ES-I3 (cell line): ENCODE data around the gene WDR64.

ENCODE experiments used
- H3K36me3 ChIP-seq: 2 replicates; pipeline ENCODE4 v1.6.1; 2013; ENCODE audit warnings: mild to moderate bottlenecking, low read length, control low read depth, moderate library complexity; ENCODE audit not compliant: insufficient read depth
- H3K4me1 ChIP-seq: 2 replicates; pipeline ENCODE4 v1.6.1; 2013; ENCODE audit warnings: mild to moderate bottlenecking, control low read depth, low read length; ENCODE audit not compliant: insufficient read depth
- H3K9ac ChIP-seq: 2 replicates; pipeline ENCODE4 v1.6.1; 2013; ENCODE audit warnings: low read depth, mild to moderate bottlenecking, low read length, moderate library complexity
- H3K9me3 ChIP-seq: 2 replicates; pipeline ENCODE4 v1.6.1; 2013; ENCODE audit warnings: mild to moderate bottlenecking, low read length, moderate library complexity; ENCODE audit not compliant: control insufficient read depth, insufficient read depth

WDR64 gene

GRCh38 chr1:241638909-241639622 is 13.0 kb upstream of the WDR64 start:
- Histone ChIP-seq H3K9ac (peak overlapping the region; percentile 83), H3K4me1 (peaks cover 15% of the 10 kb centered on the region), H3K36me3 (peaks cover 5% of the 10 kb centered on the region), H3K9me3 (peaks cover 4% of the 10 kb centered on the region; the same call in 1 of the 2 replicates)

GRCh38 chr1:241639623-241640148 is 12.4 kb upstream of the WDR64 start:
- Histone ChIP-seq H3K9me3 (peaks cover 4% of the 10 kb centered on the region; the same call in 1 of the 2 replicates), H3K4me1 (peaks cover 15% of the 10 kb centered on the region), H3K36me3 (peaks cover 5% of the 10 kb centered on the region; the same call in 1 of the 2 replicates), H3K9ac (peak overlapping the region; percentile 89)

GRCh38 chr1:241640149-241640866 is 11.8 kb upstream of the WDR64 start, which contains the start of the genes CHML and OPN3:
Gene CHML (minus strand): TSS chr1:241640369. CDS start chr1:241635766, 4,603 bp downstream.
Gene OPN3 (minus strand): TSS chr1:241640369. CDS start chr1:241640254, 115 bp downstream.
- Histone ChIP-seq H3K9ac (peak within 1 kb of the TSS; percentile 89), H3K9me3 (peaks cover 4% of the 10 kb centered on the region; the same call in 1 of the 2 replicates), H3K36me3 (peaks cover 5% of the 10 kb centered on the region; the same call in 1 of the 2 replicates), H3K4me1 (peaks cover 15% of the 10 kb centered on the region)

GRCh38 chr1:241640867-241641622 is 11.0 kb upstream of the WDR64 start:
- Histone ChIP-seq H3K9me3 (peaks cover 4% of the 10 kb centered on the region; the same call in 1 of the 2 replicates), H3K4me1 (peaks cover 15% of the 10 kb centered on the region), H3K36me3 (no peaks in the 10 kb centered on the region), H3K9ac (peak overlapping the region; percentile 24; the same call in 1 of the 2 replicates)

- peaks cover 15% of the 10 kb centered on the region for H3K4me1 ChIP-seq
- H3K9me3 ChIP-seq: peaks cover 4% of the 10 kb centered on the region; the same call in 1 of the 2 replicates
- H3K36me3 ChIP-seq: no peaks in the 10 kb centered on the region
- H3K9ac ChIP-seq: no peak overlapping the region
Observed at GRCh38 chr1:241641773-241642592, 10.1 kb upstream of the WDR64 start.

GRCh38 chr1:241642593-241642944 is 9.5 kb upstream of the WDR64 start:
- peaks cover 4% of the 10 kb centered on the region; the same call in 1 of the 2 replicates for H3K9me3 ChIP-seq

GRCh38 chr1:241644259-241644658 is 7.8 kb upstream of the WDR64 start:
- Histone ChIP-seq H3K9me3 (peaks cover 4% of the 10 kb centered on the region; the same call in 1 of the 2 replicates), H3K4me1 (no peaks in the 10 kb centered on the region), H3K36me3 (no peaks in the 10 kb centered on the region), H3K9ac (no peak overlapping the region)

More at GRCh38 chr1:241642593-241642944, 9.5 kb upstream of the WDR64 start:
- Histone ChIP-seq H3K36me3 (no peaks in the 10 kb centered on the region), H3K9ac (no peak overlapping the region), H3K4me1 (peaks cover 9% of the 10 kb centered on the region)

GRCh38 chr1:241645199-241645598 is 6.9 kb upstream of the WDR64 start:
- Histone ChIP-seq H3K9ac (no peak overlapping the region), H3K4me1 (no peaks in the 10 kb centered on the region), H3K36me3 (no peaks in the 10 kb centered on the region), H3K9me3 (peaks cover 4% of the 10 kb centered on the region; the same call in 1 of the 2 replicates)

GRCh38 chr1:241646201-241646600 is 5.9 kb upstream of the WDR64 start:
- H3K36me3 ChIP-seq: no peaks in the 10 kb centered on the region
- H3K9ac ChIP-seq: no peak overlapping the region

GRCh38 chr1:241647658-241648057 is 4.4 kb upstream of the WDR64 start:
- Histone ChIP-seq H3K9ac (no peak overlapping the region), H3K9me3 (no peaks in the 10 kb centered on the region), H3K36me3 (no peaks in the 10 kb centered on the region), H3K4me1 (no peaks in the 10 kb centered on the region)

More at GRCh38 chr1:241646201-241646600, 5.9 kb upstream of the WDR64 start:
- Histone ChIP-seq H3K9me3 (peaks cover 4% of the 10 kb centered on the region; the same call in 1 of the 2 replicates), H3K4me1 (no peaks in the 10 kb centered on the region)

GRCh38 chr1:241648159-241648558 is 3.9 kb upstream of the WDR64 start:
- Histone ChIP-seq H3K36me3 (no peaks in the 10 kb centered on the region), H3K4me1 (no peaks in the 10 kb centered on the region), H3K9me3 (no peaks in the 10 kb centered on the region)

GRCh38 chr1:241654019-241654418 is 1.9 kb downstream of the WDR64 start:
- no peaks in the 10 kb centered on the region for H3K36me3 ChIP-seq
- H3K9me3 ChIP-seq: no peaks in the 10 kb centered on the region
- H3K9ac ChIP-seq: no peak overlapping the region
- no peaks in the 10 kb centered on the region for H3K4me1 ChIP-seq

More at GRCh38 chr1:241648159-241648558, 3.9 kb upstream of the WDR64 start:
- H3K9ac ChIP-seq: no peak overlapping the region

- Histone ChIP-seq H3K4me1 (no peaks in the 10 kb centered on the region), H3K9me3 (no peaks in the 10 kb centered on the region), H3K36me3 (no peaks in the 10 kb centered on the region), H3K9ac (no peak overlapping the region)
Observed at GRCh38 chr1:241654641-241655040, 2.6 kb downstream of the WDR64 start.
